Pancreas (tissue), 10 donors: Measurements from ENCODE around the gene KSR1. TPM values are rescaled to one million over a fixed set of nuclear protein-coding genes. Genes with fewer than 3 reads are reported as not detected.

Experiments used
- ATAC-seq, 4 donors: fragments of 200-7000 bp; cut with Tn5 transposase; one replicate each; pipeline versions ENCODE4 v1.8.0 to v1.9.1; 2020; ENCODE audit warnings: mild to moderate bottlenecking in 4 of 4, moderate library complexity in 4 of 4
- DNase-seq, 6 donors: peaks; one replicate each; pipeline ENCODE4 v3.0.0-alpha.2; 2020
- FAIRE-seq: peaks from 2 replicates; lab custom pipeline; 2012; peaks lifted over from hg19 to GRCh38; lab: Jason Lieb, UNC
- H3K27ac ChIP-seq, 4 donors: fragments of 200-600 bp; sonication (generic); 1 replicate in 3 of 4; 2 replicates in 1 of 4; pipeline versions ENCODE4 v1.5.0 to v1.8.0; 2020
- H3K27me3 ChIP-seq, 4 donors: fragments of 200-600 bp; one replicate each; pipeline ENCODE4 v1.8.0; 2021
- H3K36me3 ChIP-seq, 3 donors: fragments of 200-600 bp; sonication (generic) in 1 of 3; one replicate each; pipeline versions ENCODE4 v1.5.0 to v1.8.0; 2020 to 2021
- H3K4me1 ChIP-seq, 3 donors: fragments of 200-600 bp; one replicate each; pipeline ENCODE4 v1.8.0; 2021
- H3K4me3 ChIP-seq, 4 donors: fragments of 200-600 bp; sonication (generic) in 2 of 4; one replicate each; pipeline versions ENCODE4 v1.5.0 to v1.8.0; 2020 to 2021
- H3K9me3 ChIP-seq, 4 donors: fragments of 200-600 bp; one replicate each; pipeline ENCODE4 v1.8.0; 2021
- CTCF ChIP-seq, 4 donors: fragments of 200-600 bp; sonication (generic) in 3 of 4; IDR thresholded peaks; one replicate each; pipeline versions ENCODE4 v1.5.0 to v1.8.0; 2021; ENCODE audit warnings: antibody characterized with exemption in 4 of 4
- WGBS, 2 donors: extraction: QIAGEN DNeasy Blood & Tissue Kit; methylation state at CpG; one replicate each; pipeline ENCODE4 v1.1.7; 2013; 5-methylcytosine and 5-hydroxymethylcytosine counted together
- intact Hi-C, 3 donors: fragments of 100-400 bp; cut with DNase I; formaldehyde crosslinking; loops; one replicate each; pipeline versions ENCODE4 v1.11.1 to v1.14.2; 2022
- polyA plus RNA-seq, 2 donors: library from polyadenylated mRNA; stranded (reverse); fragments of 200-250 nt; gene quantifications; one replicate each; pipeline ENCODE4 v1.2.3, GENCODE V29; 2013
- total RNA-seq, 6 donors: library from RNA; stranded (reverse); fragmentation: NEBNext Ultra II Directional in 4 of 6; extraction: Animal tissue kit (Norgen Biotek cat#: 25700) in 4 of 6; gene quantifications; one replicate each; pipeline versions ENCODE4 v1.2.1 to v1.2.4, GENCODE V29; 2021 to 2023
- donor health status: healthy with polysubstance abuse.
- donor health status: DM: no; HTN: no; CAD: no; lungs with moderate emphysema.
- donor health status: DM: no; HTN: no; CAD: no.
- donor health status: control.
- donor health status: control.
- donor health status: Bipolar disorder and iron deficiency.
- donor health status: DM: yes; HTN: yes; CAD: no.
- donor health status: DM: no; HTN: no; CAD: no.
- donor health status: DM: no; HTN: no; CAD: no.
- donor health status: DM: yes; HTN: yes; CAD: no.

Gene KSR1
- total and polyA plus RNA-seq, 8 donors, result 68.2 to 139 (median 103) TPM

GRCh38 chr17:27555339-27555738, 99.1 kb downstream of the KSR1 start:
- peaks cover 61 to 65% (median 61%) of the 10 kb centered on the region in 3 donors for H3K4me1 ChIP-seq
- FAIRE-seq (no peak), DNase-seq (no peak), ATAC-seq (no peak)
- H3K36me3 ChIP-seq, result no peaks in the 10 kb centered on the region
- no peaks in the 10 kb centered on the region for H3K27me3 ChIP-seq
- 77 to 82% methylated on average over 5 of the region's 5 CpGs for WGBS, 2 donors
- intact Hi-C loops, result no loop called here
- no peaks in the 10 kb centered on the region for H3K9me3 ChIP-seq
- no peak overlapping the region for H3K4me3 ChIP-seq
- H3K27ac ChIP-seq, result no peak overlapping the region
- TF ChIP-seq CTCF (IDR thresholded peaks at IDR 0.05), result no peak

- FAIRE-seq, result no peak
- Histone ChIP-seq H3K4me1 (peaks cover 43 to 60% (median 44%) of the 10 kb centered on the region in 3 donors), H3K36me3 (no peaks in the 10 kb centered on the region), H3K27ac (peak overlapping the region in 3 of 4 donors; percentile 59 to 84 (median 77)), H3K27me3 (no peaks in the 10 kb centered on the region), H3K9me3 (no peaks in the 10 kb centered on the region), H3K4me3 (no peak overlapping the region)
- ATAC-seq, result peak; percentile 10 to 44 (median 22)
- 43 to 47% methylated on average over 5 of the region's 5 CpGs for WGBS, 2 donors
- peak in 3 of 6 donors; percentile 58 to 66 (median 65) for DNase-seq
- intact Hi-C loops, result no loop called here
- no peak for TF ChIP-seq CTCF (IDR thresholded peaks at IDR 0.05)
Observed at GRCh38 chr17:27558341-27558740, 102.1 kb downstream of the KSR1 start.

GRCh38 chr17:27558842-27559505, 102.7 kb downstream of the KSR1 start:
- ATAC-seq, result peak; percentile 14 to 43 (median 24)
- no peak overlapping the region for H3K4me3 ChIP-seq
- DNase-seq, result no peak
- peaks cover 36 to 54% (median 37%) of the 10 kb centered on the region in 3 donors for H3K4me1 ChIP-seq
- H3K36me3 ChIP-seq, result no peaks in the 10 kb centered on the region
- no peaks in the 10 kb centered on the region for H3K9me3 ChIP-seq
- FAIRE-seq, result no peak
- TF ChIP-seq CTCF (IDR thresholded peaks at IDR 0.05), result no peak
- H3K27ac ChIP-seq, result peak overlapping the region; percentile 38 to 84 (median 68)
- 45% methylated on average over 12 of the region's 12 CpGs for WGBS, 2 donors
- no peaks in the 10 kb centered on the region for H3K27me3 ChIP-seq
- intact Hi-C loops, result no loop called here

GRCh38 chr17:27559506-27560481, 103.5 kb downstream of the KSR1 start:
- DNase-seq (peak in 2 of 6 donors; percentile 70 to 71), ATAC-seq (peak; percentile 59 to 75 (median 66)), FAIRE-seq (no peak)
- Histone ChIP-seq H3K4me1 (peaks cover 28 to 46% (median 29%) of the 10 kb centered on the region in 3 donors), H3K9me3 (no peaks in the 10 kb centered on the region), H3K27me3 (no peaks in the 10 kb centered on the region), H3K4me3 (peak overlapping the region in 1 of 4 donors; percentile 10), H3K36me3 (no peaks in the 10 kb centered on the region), H3K27ac (peak overlapping the region; percentile 19 to 84 (median 68))
- intact Hi-C loops, result loop anchor here in 1 of 3 donors (10.0 kb wide), 1 partner anchor 45 kb away; no protein-coding TSS in a partner anchor
- no peak for TF ChIP-seq CTCF (IDR thresholded peaks at IDR 0.05)
- WGBS, 2 donors, result 49% methylated on average over 22 of the region's 22 CpGs
